ENCODE results near the gene LRRC51.

GRCh38 chr11:72075756-72076155 lies 4.9 kb upstream of the LRRC51 start:
- TF ChIP-seq, protein P1, sequence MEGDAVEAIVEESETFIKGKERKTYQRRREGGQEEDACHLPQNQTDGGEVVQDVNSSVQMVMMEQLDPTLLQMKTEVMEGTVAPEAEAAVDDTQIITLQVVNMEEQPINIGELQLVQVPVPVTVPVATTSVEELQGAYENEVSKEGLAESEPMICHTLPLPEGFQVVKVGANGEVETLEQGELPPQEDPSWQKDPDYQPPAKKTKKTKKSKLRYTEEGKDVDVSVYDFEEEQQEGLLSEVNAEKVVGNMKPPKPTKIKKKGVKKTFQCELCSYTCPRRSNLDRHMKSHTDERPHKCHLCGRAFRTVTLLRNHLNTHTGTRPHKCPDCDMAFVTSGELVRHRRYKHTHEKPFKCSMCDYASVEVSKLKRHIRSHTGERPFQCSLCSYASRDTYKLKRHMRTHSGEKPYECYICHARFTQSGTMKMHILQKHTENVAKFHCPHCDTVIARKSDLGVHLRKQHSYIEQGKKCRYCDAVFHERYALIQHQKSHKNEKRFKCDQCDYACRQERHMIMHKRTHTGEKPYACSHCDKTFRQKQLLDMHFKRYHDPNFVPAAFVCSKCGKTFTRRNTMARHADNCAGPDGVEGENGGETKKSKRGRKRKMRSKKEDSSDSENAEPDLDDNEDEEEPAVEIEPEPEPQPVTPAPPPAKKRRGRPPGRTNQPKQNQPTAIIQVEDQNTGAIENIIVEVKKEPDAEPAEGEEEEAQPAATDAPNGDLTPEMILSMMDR (IDR thresholded peaks at IDR 0.05; ENCODE audit: low read depth, low read length): no peak
- TF ChIP-seq EZH2phosphoT487 (IDR thresholded peaks at IDR 0.05; ENCODE audit: low read depth): no peak
